HFF-Myc (cell line): ENCODE measurements around the gene SLC22A1.
"Not testable (repeated sequence)": the region's sequence is repeated elsewhere in the genome, so short reads cannot be mapped to it uniquely, and the experiment has no call there.

Experiments
- DNase-seq: peaks from one replicate; pipeline ENCODE4 v3.0.0-alpha.2; 2011; ENCODE audit warnings: low read depth; ENCODE audit errors: extremely low read depth
- H3K4me3 ChIP-seq: replicated peaks from 2 replicates; pipeline ENCODE4 v1.5.1; 2011; ENCODE audit warnings: low read depth, mild to moderate bottlenecking, control low read depth, low read length
- TF ChIP-seq, protein P1 (sequence below): IDR thresholded peaks from 2 replicates; pipeline ENCODE4 v1.5.1; 2012; ENCODE audit warnings: mild to moderate bottlenecking, low read depth, low read length, control low read depth; ENCODE audit errors: missing control alignments

SLC22A1 gene

DNA sequence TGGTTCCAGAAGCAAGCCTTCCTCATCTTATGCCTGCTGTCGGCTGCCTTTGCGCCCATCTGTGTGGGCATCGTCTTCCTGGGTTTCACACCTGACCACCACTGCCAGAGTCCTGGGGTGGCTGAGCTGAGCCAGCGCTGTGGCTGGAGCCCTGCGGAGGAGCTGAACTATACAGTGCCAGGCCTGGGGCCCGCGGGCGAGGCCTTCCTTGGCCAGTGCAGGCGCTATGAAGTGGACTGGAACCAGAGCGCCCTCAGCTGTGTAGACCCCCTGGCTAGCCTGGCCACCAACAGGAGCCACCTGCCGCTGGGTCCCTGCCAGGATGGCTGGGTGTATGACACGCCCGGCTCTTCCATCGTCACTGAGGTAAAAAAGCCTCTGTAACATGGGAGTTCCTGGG is 366 bp downstream of the SLC22A1 start:
- no peak for DNase-seq
- TF ChIP-seq, protein P1, sequence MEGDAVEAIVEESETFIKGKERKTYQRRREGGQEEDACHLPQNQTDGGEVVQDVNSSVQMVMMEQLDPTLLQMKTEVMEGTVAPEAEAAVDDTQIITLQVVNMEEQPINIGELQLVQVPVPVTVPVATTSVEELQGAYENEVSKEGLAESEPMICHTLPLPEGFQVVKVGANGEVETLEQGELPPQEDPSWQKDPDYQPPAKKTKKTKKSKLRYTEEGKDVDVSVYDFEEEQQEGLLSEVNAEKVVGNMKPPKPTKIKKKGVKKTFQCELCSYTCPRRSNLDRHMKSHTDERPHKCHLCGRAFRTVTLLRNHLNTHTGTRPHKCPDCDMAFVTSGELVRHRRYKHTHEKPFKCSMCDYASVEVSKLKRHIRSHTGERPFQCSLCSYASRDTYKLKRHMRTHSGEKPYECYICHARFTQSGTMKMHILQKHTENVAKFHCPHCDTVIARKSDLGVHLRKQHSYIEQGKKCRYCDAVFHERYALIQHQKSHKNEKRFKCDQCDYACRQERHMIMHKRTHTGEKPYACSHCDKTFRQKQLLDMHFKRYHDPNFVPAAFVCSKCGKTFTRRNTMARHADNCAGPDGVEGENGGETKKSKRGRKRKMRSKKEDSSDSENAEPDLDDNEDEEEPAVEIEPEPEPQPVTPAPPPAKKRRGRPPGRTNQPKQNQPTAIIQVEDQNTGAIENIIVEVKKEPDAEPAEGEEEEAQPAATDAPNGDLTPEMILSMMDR, result no peak
- no peak overlapping the region for H3K4me3 ChIP-seq

DNA sequence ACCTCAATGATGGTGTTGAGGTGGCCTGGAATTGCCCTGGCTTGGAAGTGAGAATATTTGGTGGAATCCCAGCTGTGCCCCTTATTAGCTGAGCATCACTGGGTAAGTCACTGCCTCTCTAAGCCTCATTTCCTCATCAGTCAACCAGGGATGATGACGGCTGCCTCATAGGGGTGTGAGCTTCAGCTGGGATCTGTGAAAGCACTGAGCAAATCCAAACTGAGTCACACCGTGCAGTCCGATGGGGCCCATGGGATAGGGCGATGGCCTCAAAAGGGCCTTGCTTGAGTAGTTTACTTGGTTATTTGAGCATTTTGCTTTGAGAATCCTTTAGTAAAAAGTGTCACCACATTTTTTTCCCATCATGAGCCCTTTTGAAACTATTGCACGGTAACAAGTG is 1.1 kb downstream of the SLC22A1 start:
- no peak for DNase-seq
- no peak overlapping the region for H3K4me3 ChIP-seq
- TF ChIP-seq, protein P1, result no peak

DNA sequence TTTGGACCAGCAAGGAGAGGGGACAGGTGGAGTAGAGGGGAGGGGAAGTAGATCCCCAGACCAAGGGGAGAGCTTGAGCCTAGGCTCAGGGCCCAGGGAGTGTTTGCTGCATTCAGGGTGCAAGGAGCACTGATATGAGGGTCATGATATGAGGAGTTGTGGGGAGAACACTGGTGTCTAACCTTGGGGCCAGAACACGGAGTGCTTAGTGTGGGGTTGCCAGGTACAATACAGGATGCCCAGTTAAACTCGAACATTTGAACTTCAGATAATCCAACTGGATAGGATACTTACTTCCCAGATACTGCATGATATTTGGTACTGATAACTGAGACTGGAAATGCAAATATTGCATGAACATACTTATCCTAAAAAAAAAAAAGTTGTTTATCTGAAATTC is 2.4 kb downstream of the SLC22A1 start:
- no peak overlapping the region for H3K4me3 ChIP-seq
- TF ChIP-seq, protein P1, result no peak
- DNase-seq, result no peak

DNA sequence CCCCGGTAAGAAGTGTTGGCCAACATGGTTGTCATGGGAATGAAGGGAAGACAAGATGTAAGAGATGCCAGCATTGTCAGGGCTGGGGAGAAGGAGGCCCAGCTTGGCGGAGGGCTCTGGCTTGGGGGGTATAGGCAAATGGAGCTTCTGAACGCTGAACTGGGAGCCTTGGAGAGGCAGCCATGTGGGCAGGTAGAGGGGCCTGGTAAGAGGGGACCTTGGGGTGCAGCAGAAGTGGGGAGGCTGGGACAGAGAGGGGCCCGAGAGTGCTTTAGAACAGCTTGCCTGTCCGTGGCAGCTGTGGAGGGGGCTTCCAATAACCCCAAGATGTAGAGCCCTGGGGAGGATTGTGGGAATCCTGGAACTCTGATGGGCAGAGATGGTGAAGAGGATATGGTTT is 3.0 kb downstream of the SLC22A1 start:
- H3K4me3 ChIP-seq, result no peak overlapping the region
- TF ChIP-seq, protein P1, result no peak
- no peak for DNase-seq

DNA sequence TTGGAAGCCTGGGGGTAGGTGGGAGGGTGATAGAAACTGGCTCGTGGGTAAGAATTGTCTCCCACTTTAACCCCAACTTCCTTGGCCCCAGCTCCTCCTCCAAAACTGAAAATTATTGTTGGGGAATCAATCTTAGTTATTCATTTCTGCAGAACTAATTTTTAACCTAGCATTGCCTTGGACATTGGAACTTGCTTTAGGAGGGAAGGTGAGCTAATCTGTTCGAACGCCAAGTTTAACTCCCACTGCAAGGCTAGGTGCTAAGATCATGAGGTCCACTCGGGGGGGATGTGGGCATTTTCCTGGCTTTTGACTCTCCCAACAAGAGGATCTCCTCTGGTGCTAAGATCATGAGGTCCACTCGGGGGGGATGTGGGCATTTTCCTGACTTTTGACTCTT is 3.5 kb downstream of the SLC22A1 start:
- DNase-seq, H3K4me3 ChIP-seq: not testable (repeated sequence)

DNA sequence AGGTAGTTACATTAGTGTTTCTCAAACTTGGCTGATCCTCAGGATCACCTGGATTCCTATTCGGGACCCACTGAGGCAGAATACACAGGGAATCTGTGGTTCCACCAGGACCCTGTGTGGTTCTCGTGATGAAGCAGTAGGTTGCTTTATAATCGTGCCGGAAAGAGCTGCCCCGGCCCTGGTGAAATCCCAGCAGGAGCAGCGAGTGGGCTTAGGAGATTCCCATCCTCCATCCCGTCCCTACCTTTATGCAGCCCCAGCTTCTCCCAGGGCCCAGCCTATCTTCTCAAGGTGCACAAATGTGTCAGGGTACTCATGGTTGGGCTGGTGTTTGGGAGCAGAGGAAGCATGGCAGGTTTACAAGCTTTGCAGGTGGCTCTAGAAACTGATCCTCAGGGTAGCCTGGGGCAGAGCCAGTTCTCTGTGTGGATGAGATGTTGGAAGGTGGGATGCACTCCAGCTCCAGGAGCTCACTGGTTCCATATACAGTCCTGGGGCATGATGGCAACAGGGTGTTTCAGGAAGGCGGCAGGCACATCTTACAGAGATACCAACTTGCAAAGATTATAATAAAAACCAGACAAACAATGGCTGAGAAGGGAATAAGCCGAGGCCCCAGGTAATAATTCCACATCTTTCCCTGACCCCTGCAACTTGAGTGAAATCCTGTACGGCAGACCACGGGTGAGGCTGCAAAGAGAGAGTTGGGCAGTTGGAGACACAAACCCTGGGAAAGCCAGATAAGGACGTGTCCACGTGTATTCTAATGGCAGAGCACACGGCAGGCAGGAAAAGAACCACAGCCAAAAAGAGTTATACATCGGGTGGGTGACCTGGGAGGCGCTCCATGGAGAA is 5.9 kb downstream of the SLC22A1 start:
- no peak overlapping the region for H3K4me3 ChIP-seq
- TF ChIP-seq, protein P1, result no peak
- no peak for DNase-seq

DNA sequence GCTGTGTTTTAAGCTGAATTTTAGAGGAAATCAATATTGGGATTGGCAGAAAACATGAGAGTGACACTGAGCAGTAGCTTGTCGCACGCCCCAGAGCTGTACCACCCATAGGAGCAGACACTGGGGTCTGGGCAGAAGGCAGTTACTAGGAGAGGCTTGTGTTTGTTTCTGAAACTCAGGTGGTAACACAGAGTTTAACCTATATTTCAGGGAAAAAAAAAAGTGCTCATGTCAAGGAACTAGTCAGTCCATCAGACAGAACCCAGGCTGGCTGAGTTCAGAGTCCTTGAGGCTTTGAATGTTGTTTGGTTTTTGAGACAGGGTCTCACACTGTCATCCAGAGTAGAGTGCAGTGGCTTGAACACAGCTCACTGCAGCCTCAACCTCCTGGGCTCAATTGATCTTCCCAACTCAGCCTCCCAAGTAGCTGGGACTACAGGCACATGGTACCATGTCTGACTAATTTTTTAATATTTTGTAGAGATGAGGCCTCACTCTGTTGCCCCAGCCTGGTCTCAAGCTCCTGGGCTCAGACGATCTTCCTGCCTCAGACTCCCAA is 6.6 kb downstream of the SLC22A1 start:
- H3K4me3 ChIP-seq, result no peak overlapping the region
- TF ChIP-seq, protein P1, result no peak
- DNase-seq, result no peak
